OCI-LY7 (cell line): ENCODE data around the gene AGBL1.

Experiments used
- CTCF ChIP-seq: fragments of 200-600 bp; sonication (generic); conservative IDR thresholded peaks from 2 replicates; pipeline ENCODE4 v1.5.1; 2014; ENCODE audit warnings: mild to moderate bottlenecking, antibody characterized with exemption, low read length, moderate library complexity, mixed read lengths
- EZH2phosphoT487 ChIP-seq: fragments of 200-600 bp; sonication (generic); IDR thresholded peaks from 2 replicates; pipeline ENCODE4 v1.6.1; 2018; ENCODE audit warnings: low read depth, borderline replicate concordance, mild to moderate bottlenecking, mixed run types, antibody characterized with exemption, low read length, moderate library complexity, mixed read lengths

GRCh38 chr15:86834115-86834863, 754.6 kb downstream of the AGBL1 start:
- no peak for TF ChIP-seq EZH2phosphoT487
- no peak for TF ChIP-seq CTCF
